Mucosa of descending colon (tissue), 3 donors: ENCODE results near the gene SMNDC1. TPM values are rescaled to one million over a fixed set of nuclear protein-coding genes. Genes with fewer than 3 reads are reported as not detected.

Experiments used
- ATAC-seq: fragments of 200-7000 bp; cut with Tn5 transposase; one replicate; pipeline ENCODE4 v1.9.1; 2020; ENCODE audit warnings: mild to moderate bottlenecking, moderate library complexity
- DNase-seq, 3 donors: peaks; one replicate each; pipeline ENCODE4 v3.0.0-alpha.2; 2020
- H3K36me3 ChIP-seq: fragments of 200-600 bp; one replicate; pipeline ENCODE4 v1.8.0; 2021; ENCODE audit warnings: low read depth, mild to moderate bottlenecking
- H3K4me1 ChIP-seq: fragments of 200-600 bp; one replicate; pipeline ENCODE4 v1.8.0; 2021; ENCODE audit warnings: low read depth, mild to moderate bottlenecking
- H3K4me3 ChIP-seq: fragments of 200-600 bp; one replicate; pipeline ENCODE4 v1.8.0; 2021; ENCODE audit warnings: mild to moderate bottlenecking
- H3K9me3 ChIP-seq: fragments of 200-600 bp; one replicate; pipeline ENCODE4 v1.8.0; 2021; ENCODE audit warnings: mild to moderate bottlenecking
- CTCF ChIP-seq: fragments of 200-600 bp; IDR thresholded peaks from one replicate; pipeline ENCODE4 v1.8.0; 2022; ENCODE audit warnings: antibody characterized with exemption, mild to moderate bottlenecking
- intact Hi-C, 2 donors: fragments of 100-400 bp; cut with DNase I in 1 of 2; cut with micrococcal nuclease in 1 of 2; formaldehyde crosslinking; loops; one replicate each; pipeline versions ENCODE4 v1.11.0 to v1.11.1; 2022; cut with DNase I, micrococcal nuclease
- total RNA-seq, 3 donors: library from RNA; stranded (reverse); fragmentation: NEBNext Ultra II Directional in 2 of 3; extraction: Animal tissue kit (Norgen Biotek cat#: 25700) in 2 of 3; gene quantifications; one replicate each; pipeline versions ENCODE4 v1.2.1 to v1.2.4, GENCODE V29; 2021 to 2023
- donor health status: DM: no; HTN: no; CAD: no; lungs with moderate emphysema.
- donor health status: DM: no; HTN: no; CAD: no.
- donor health status: DM: no; HTN: yes; CAD: no.

The SMNDC1 gene
- total RNA-seq, 3 donors from 2014 or later, result 19.3 to 30.1 (median 24.8) TPM

- H3K36me3 ChIP-seq, result no peaks in the 10 kb centered on the region
- H3K9me3 ChIP-seq, result no peaks in the 10 kb centered on the region
- TF ChIP-seq CTCF, result no peak
- H3K4me1 ChIP-seq, result no peaks in the 10 kb centered on the region
- DNase-seq (no peak), ATAC-seq (no peak)
- no peak overlapping the region for H3K4me3 ChIP-seq
- intact Hi-C loops, result no loop called here
Measured at GRCh38 chr10:110343947-110344346, 39.2 kb upstream of the SMNDC1 start.

- Histone ChIP-seq H3K4me1 (no peaks in the 10 kb centered on the region), H3K4me3 (no peak overlapping the region), H3K9me3 (no peaks in the 10 kb centered on the region), H3K36me3 (no peaks in the 10 kb centered on the region)
- intact Hi-C loops, result no loop called here
- TF ChIP-seq CTCF, result no peak
- ATAC-seq (no peak), DNase-seq (no peak)
Measured at GRCh38 chr10:110340816-110341215, 36.1 kb upstream of the SMNDC1 start.

- no peaks in the 10 kb centered on the region for H3K4me1 ChIP-seq
- TF ChIP-seq CTCF, result no peak
- ATAC-seq (no peak), DNase-seq (no peak)
- H3K36me3 ChIP-seq, result no peaks in the 10 kb centered on the region
- no peaks in the 10 kb centered on the region for H3K9me3 ChIP-seq
- intact Hi-C loops, result no loop called here
- H3K4me3 ChIP-seq, result no peak overlapping the region
Measured at GRCh38 chr10:110340122-110340521, 35.4 kb upstream of the SMNDC1 start.

- ATAC-seq (no peak), DNase-seq (no peak)
- Histone ChIP-seq H3K9me3 (no peaks in the 10 kb centered on the region), H3K4me3 (no peak overlapping the region), H3K4me1 (no peaks in the 10 kb centered on the region), H3K36me3 (no peaks in the 10 kb centered on the region)
- TF ChIP-seq CTCF, result no peak
- intact Hi-C loops, result loop anchor here in 1 of 2 donors (10.0 kb wide), 1 partner anchor 207 kb away; no protein-coding TSS in a partner anchor
Measured at GRCh38 chr10:110337906-110338305, 33.2 kb upstream of the SMNDC1 start.

- TF ChIP-seq CTCF, result no peak
- ATAC-seq (no peak), DNase-seq (no peak)
- no peaks in the 10 kb centered on the region for H3K36me3 ChIP-seq
- no peak overlapping the region for H3K4me3 ChIP-seq
- intact Hi-C loops, result loop anchor here in 1 of 2 donors (10.0 kb wide), 1 partner anchor 207 kb away; no protein-coding TSS in a partner anchor
- H3K9me3 ChIP-seq, result no peaks in the 10 kb centered on the region
- no peaks in the 10 kb centered on the region for H3K4me1 ChIP-seq
Measured at GRCh38 chr10:110337401-110337800, 32.7 kb upstream of the SMNDC1 start.

- TF ChIP-seq CTCF, result no peak
- no peak for ATAC-seq
- H3K9me3 ChIP-seq, result no peaks in the 10 kb centered on the region
- H3K36me3 ChIP-seq, result no peaks in the 10 kb centered on the region
- DNase-seq, result no peak
- intact Hi-C loops, result loop anchor here in 1 of 2 donors (10.0 kb wide), 1 partner anchor 209 kb away; no protein-coding TSS in a partner anchor
- H3K4me3 ChIP-seq, result no peak overlapping the region
- no peaks in the 10 kb centered on the region for H3K4me1 ChIP-seq
Measured at GRCh38 chr10:110336111-110336721, 31.5 kb upstream of the SMNDC1 start.
